H1 (cell line): ENCODE measurements around the gene WDR43. TPM values are rescaled to one million over a fixed set of nuclear protein-coding genes. Genes with fewer than 3 reads are reported as not detected.

Experiments
- CTCF ChIA-PET: fragments of 300-600 bp; sonication (Branson Sonifier 250); formaldehyde crosslinking; loops from one replicate; lab custom pipeline; 2021; ENCODE audit not compliant: partially characterized antibody; lab: Charles Lee
- POLR2A ChIA-PET: fragments of 300-600 bp; sonication (Branson Sonifier 250); formaldehyde crosslinking; loops from one replicate; lab custom pipeline; 2021; ENCODE audit warnings: inconsistent platforms; ENCODE audit not compliant: partially characterized antibody; lab: Charles Lee
- DNase-seq, 2 experiments: peaks; one replicate each; pipeline versions ENCODE4 v3.0.0 to v3.0.0-alpha.2; 2010 to 2022; ENCODE audit warnings: low spot score in 2 of 2, low read depth in 1 of 2, mixed read lengths in 1 of 2
- FAIRE-seq: peaks from 2 replicates; lab custom pipeline; 2011; peaks lifted over from hg19 to GRCh38; lab: Jason Lieb, UNC
- H2AFZ ChIP-seq: 2 replicates; pipeline ENCODE4 v1.8.1; 2012; ENCODE audit warnings: low read length, inconsistent platforms
- H2AK5ac ChIP-seq: 2 replicates; pipeline ENCODE4 v1.6.1; 2013; ENCODE audit warnings: low read depth, low read length
- H2BK120ac ChIP-seq: replicated peaks from 2 replicates; pipeline ENCODE3; 2013; ENCODE audit warnings: low read depth, low read length, inconsistent platforms
- H2BK12ac ChIP-seq: 2 replicates; pipeline ENCODE4 v1.6.1; 2013; ENCODE audit warnings: low read depth, low read length
- H2BK15ac ChIP-seq: 2 replicates; pipeline ENCODE4 v1.6.1; 2013; ENCODE audit warnings: low read length
- H2BK20ac ChIP-seq: 2 replicates; pipeline ENCODE4 v1.6.1; 2013; ENCODE audit warnings: low read length
- H2BK5ac ChIP-seq: 2 replicates; pipeline ENCODE4 v1.6.1; 2013; ENCODE audit warnings: low read depth, low read length
- H3K14ac ChIP-seq: 2 replicates; pipeline ENCODE4 v1.6.1; 2013; ENCODE audit warnings: inconsistent platforms; ENCODE audit not compliant: insufficient read length
- H3K18ac ChIP-seq: 2 replicates; pipeline ENCODE4 v1.6.1; 2013; ENCODE audit warnings: low read length; ENCODE audit errors: extremely low read depth
- H3K23ac ChIP-seq: 2 replicates; pipeline ENCODE4 v1.6.1; 2013; ENCODE audit warnings: inconsistent platforms; ENCODE audit not compliant: insufficient read length
- H3K23me2 ChIP-seq: 2 replicates; pipeline ENCODE4 v1.6.1; 2013; ENCODE audit warnings: low read depth, low read length
- H3K27ac ChIP-seq: 2 replicates; pipeline ENCODE4 v1.6.1; 2011; ENCODE audit warnings: low read depth, low read length, inconsistent platforms
- H3K27me3 ChIP-seq, 4 experiments: replicated peaks in 1 of 4; 1 replicate in 1 of 4; 2 replicates in 3 of 4; pipeline versions ENCODE4 v1.6.1 to v1.8.1; 2011 to 2013; ENCODE audit warnings: low read length in 3 of 4, mild to moderate bottlenecking in 3 of 4, inconsistent platforms in 2 of 4, mixed read lengths in 2 of 4, moderate library complexity in 1 of 4; ENCODE audit not compliant: control insufficient read depth in 3 of 4, insufficient read depth in 3 of 4; ENCODE audit errors: extremely low read depth in 1 of 4
- H3K36me3 ChIP-seq, 4 experiments: 2 replicates each; pipeline versions ENCODE4 v1.6.1 to v1.8.1; 2011 to 2013; ENCODE audit warnings: mild to moderate bottlenecking in 4 of 4, low read length in 3 of 4, moderate library complexity in 2 of 4, control low read depth in 1 of 4, inconsistent platforms in 1 of 4; ENCODE audit not compliant: insufficient read depth in 4 of 4, control insufficient read depth in 2 of 4
- H3K4ac ChIP-seq: replicated peaks from 2 replicates; pipeline ENCODE3; 2013; ENCODE audit warnings: low read length, low read depth, mixed read lengths, inconsistent platforms; ENCODE audit not compliant: insufficient read length
- H3K4me1 ChIP-seq, 4 experiments: replicated peaks in 1 of 4; 1 replicate in 1 of 4; 2 replicates in 3 of 4; pipeline versions ENCODE4 v1.6.1 to v1.8.1; 2011 to 2013; ENCODE audit warnings: low read length in 3 of 4, inconsistent platforms in 2 of 4, mixed read lengths in 1 of 4; ENCODE audit not compliant: insufficient read depth in 4 of 4, control insufficient read depth in 3 of 4
- H3K4me2 ChIP-seq, 2 experiments: 2 replicates each; pipeline versions ENCODE4 v1.6.1 to v1.8.1; 2011 to 2013; ENCODE audit warnings: low read depth in 2 of 2, low read length in 2 of 2, control low read depth in 1 of 2, inconsistent platforms in 1 of 2, mild to moderate bottlenecking in 1 of 2; ENCODE audit not compliant: insufficient read depth in 1 of 2
- H3K4me3 ChIP-seq, 4 experiments: fragments of 200-600, 300-600 bp in 1 of 4; sonication (generic), shearing (Covaris generic), sonication (Bioruptor Twin) in 1 of 4; 2 replicates each; pipeline versions ENCODE4 v1.5.1 to v1.8.1; 2011 to 2016; ENCODE audit warnings: low read length in 4 of 4, low read depth in 3 of 4, control low read depth in 2 of 4, inconsistent platforms in 2 of 4, mild to moderate bottlenecking in 2 of 4, mixed read lengths in 1 of 4, moderate library complexity in 1 of 4; ENCODE audit not compliant: insufficient read depth in 2 of 4; ENCODE audit errors: extremely low read depth in 1 of 4
- H3K56ac ChIP-seq: replicated peaks from 2 replicates; pipeline ENCODE3; 2013; ENCODE audit warnings: low read depth, mild to moderate bottlenecking, mixed read lengths, low read length, inconsistent platforms; ENCODE audit not compliant: insufficient read length
- H3K79me1 ChIP-seq: 2 replicates; pipeline ENCODE4 v1.6.1; 2013; ENCODE audit warnings: low read depth, low read length, control low read depth
- H3K79me2 ChIP-seq, 2 experiments: 2 replicates each; pipeline versions ENCODE4 v1.6.1 to v1.8.1; 2012 to 2013; ENCODE audit warnings: low read length in 2 of 2, mild to moderate bottlenecking in 2 of 2, inconsistent platforms in 1 of 2; ENCODE audit not compliant: insufficient read depth in 2 of 2, control insufficient read depth in 1 of 2
- H3K9ac ChIP-seq, 4 experiments: replicated peaks in 1 of 4; 1 replicate in 1 of 4; 2 replicates in 3 of 4; pipeline versions ENCODE4 v1.6.1 to v1.8.1; 2011 to 2013; ENCODE audit warnings: low read depth in 3 of 4, low read length in 3 of 4, control low read depth in 2 of 4, mild to moderate bottlenecking in 2 of 4, moderate library complexity in 2 of 4, inconsistent platforms in 1 of 4; ENCODE audit errors: extremely low read depth in 1 of 4
- H3K9me3 ChIP-seq, 2 experiments: 2 replicates each; pipeline versions ENCODE4 v1.6.1 to v1.8.1; 2012 to 2013; ENCODE audit warnings: mild to moderate bottlenecking in 2 of 2, moderate library complexity in 2 of 2, control low read depth in 1 of 2, inconsistent platforms in 1 of 2, low read depth in 1 of 2, low read length in 1 of 2, mixed read lengths in 1 of 2; ENCODE audit not compliant: insufficient read depth in 2 of 2
- H4K20me1 ChIP-seq, 2 experiments: replicated peaks in 1 of 2; 2 replicates each; pipeline versions ENCODE3 to v1.8.1; 2011 to 2013; ENCODE audit warnings: inconsistent platforms in 2 of 2, low read length in 2 of 2, mild to moderate bottlenecking in 1 of 2; ENCODE audit not compliant: insufficient read depth in 2 of 2, control insufficient read depth in 1 of 2
- H4K5ac ChIP-seq: 2 replicates; pipeline ENCODE4 v1.6.1; 2013; ENCODE audit warnings: low read length, low read depth, mixed read lengths, inconsistent platforms; ENCODE audit not compliant: insufficient read length
- H4K8ac ChIP-seq: 2 replicates; pipeline ENCODE4 v1.8.0; 2013; ENCODE audit warnings: mild to moderate bottlenecking, moderate library complexity, low read length, inconsistent platforms; ENCODE audit not compliant: insufficient read depth; ENCODE audit errors: extremely low read depth
- H4K91ac ChIP-seq: replicated peaks from 2 replicates; pipeline ENCODE3; 2013; ENCODE audit warnings: low read length, mixed read lengths, inconsistent platforms; ENCODE audit not compliant: insufficient read length
- RAD21 ChIP-seq, 2 experiments: IDR thresholded peaks in 1 of 2; conservative IDR thresholded peaks in 1 of 2; 2 replicates each; pipeline ENCODE4 v1.6.1; 2011; ENCODE audit warnings: low read depth in 2 of 2, low read length in 2 of 2, improper control_type of control experiment in 1 of 2, inconsistent platforms in 1 of 2, mild to moderate bottlenecking in 1 of 2, moderate library complexity in 1 of 2
- WGBS, 2 experiments: shearing (Covaris generic) in 1 of 2; methylation state at CpG; one replicate each; pipeline versions ENCODE4 v1.1.6 to v1.1.7; 2013 to 2015; ENCODE audit warnings: low lambda C conversion rate in 2 of 2, mixed read lengths in 2 of 2, inconsistent platforms in 1 of 2, low coverage in 1 of 2, missing lambda C conversion rate in 1 of 2; ENCODE audit not compliant: insufficient replicate concordance in 2 of 2, insufficient coverage in 1 of 2, insufficient read length in 1 of 2; ENCODE audit errors: extremely low coverage in 1 of 2, missing lambda C conversion rate in 1 of 2; 5-methylcytosine and 5-hydroxymethylcytosine counted together
- polyA plus RNA-seq, 7 experiments: library from polyadenylated mRNA; depleted of rRNA in 3 of 7; stranded (reverse) in 5 of 7; unstranded in 2 of 7; fragments of >200 nt in 5 of 7; fragments of 200-250 nt in 2 of 7; gene quantifications; 1 replicate in 5 of 7; 2 replicates in 1 of 7; 4 replicates in 1 of 7; pipeline versions ENCODE4 v1.2.1 to v1.2.3, GENCODE V29; 2011 to 2013; ENCODE audit warnings: missing spikeins in 2 of 7, mixed read lengths in 2 of 7
- total RNA-seq: library from RNA; stranded (reverse); fragmentation: NEBNext Ultra II Directional; extraction: Animal tissue kit (Norgen Biotek cat#: 25700); gene quantifications from 2 replicates; pipeline ENCODE4 v1.2.1, GENCODE V29; 2021

Gene WDR43
- total and polyA plus RNA-seq, 2 of the 8 experiments (the other 6 are each of a cell fraction or from before 2014, with no cell fraction given): 57.8 to 142 TPM

- Histone ChIP-seq H3K27ac (no peak overlapping the region), H3K79me1 (no peaks in the 10 kb centered on the region), H3K79me2 (no peaks in the 10 kb centered on the region), H3K23ac (no peak overlapping the region), H4K20me1 (no peaks in the 10 kb centered on the region), H3K27me3 (no peaks in the 10 kb centered on the region), H3K18ac (no peak overlapping the region), H4K91ac (no peak overlapping the region), H3K4me2 (no peak overlapping the region), H2AFZ (no peak overlapping the region), H4K8ac (no peak overlapping the region), H2BK15ac (no peak overlapping the region; the same call in 1 of the 2 replicates), H3K23me2 (no peaks in the 10 kb centered on the region), H3K9ac (no peak overlapping the region), H3K56ac (no peak overlapping the region), H3K36me3 (no peaks in the 10 kb centered on the region), H3K4me3 (no peak overlapping the region), H3K4me1 (no peaks in the 10 kb centered on the region), H2AK5ac (no peak overlapping the region), H2BK120ac (no peak overlapping the region), H2BK20ac (no peak overlapping the region), H2BK5ac (no peak overlapping the region), H2BK12ac (no peak overlapping the region), H3K4ac (no peak overlapping the region), H3K9me3 (no peaks in the 10 kb centered on the region), H3K14ac (no peak overlapping the region), H4K5ac (no peak overlapping the region)
- POLR2A ChIA-PET: no interaction called here
- no peak for DNase-seq
- FAIRE-seq: no peak
- TF ChIP-seq RAD21 (IDR thresholded peaks at IDR 0.05 in 1 of 2, conservative IDR thresholded peaks at IDR 0.05 in 1 of 2; ENCODE audit: low read depth in 2 of 2, low read length in 2 of 2): no peak
- 71% methylated on average over 6 of the region's 6 CpGs; no CpG with 5 or more reads in 1 of the 2 experiments for WGBS, 2 experiments
- CTCF ChIA-PET: interaction anchor here (0.7 to 1.6 kb wide), 7 partner anchors 10 to 243 kb away, joined by 3 to 4 read pairs (median 3); no protein-coding TSS in a partner anchor
Observed at GRCh38 chr2:28995765-28996750, 101.6 kb downstream of the WDR43 start.
